Nucleus accumbens (tissue), 56 donors: ENCODE data around the gene BAIAP2L2.
"Not testable (repeated sequence)": the region's sequence is repeated elsewhere in the genome, so short reads cannot be mapped to it uniquely, and the experiment has no call there.

ENCODE experiments used
- DNase-seq, 56 donors: peaks; one replicate each; lab custom pipeline; 2025; lab: John Stamatoyannopoulos, UW

The BAIAP2L2 gene

GRCh38 chr22:38129856-38130255 is 19.4 kb upstream of the BAIAP2L2 start:
- no peak for DNase-seq

GRCh38 chr22:38129021-38129420 is 18.5 kb upstream of the BAIAP2L2 start:
- no peak for DNase-seq

GRCh38 chr22:38127869-38128268 is 17.4 kb upstream of the BAIAP2L2 start:
- DNase-seq, result no peak

GRCh38 chr22:38126928-38127668 is 16.6 kb upstream of the BAIAP2L2 start:
- DNase-seq, result no peak

- peak in 8 of 56 donors; percentile 6 to 45 (median 26) for DNase-seq
These were observed 15.3 kb upstream of the BAIAP2L2 start for GRCh38 chr22:38125751-38126201.

GRCh38 chr22:38125038-38125610 is 14.6 kb upstream of the BAIAP2L2 start:
- no peak for DNase-seq

GRCh38 chr22:38124236-38124974 is 13.9 kb upstream of the BAIAP2L2 start:
- no peak for DNase-seq

GRCh38 chr22:38122616-38123015 is 12.1 kb upstream of the BAIAP2L2 start:
- DNase-seq, result no peak

- DNase-seq, result no peak
These were observed 10.1 kb upstream of the BAIAP2L2 start for GRCh38 chr22:38120359-38121110.

GRCh38 chr22:38118747-38119146 is 8.3 kb upstream of the BAIAP2L2 start:
- not testable (repeated sequence) for DNase-seq

GRCh38 chr22:38118182-38118581 is 7.7 kb upstream of the BAIAP2L2 start:
- DNase-seq, result no peak

GRCh38 chr22:38117556-38117955 is 7.1 kb upstream of the BAIAP2L2 start:
- not testable (repeated sequence) for DNase-seq

- DNase-seq, result no peak
These were observed 5.1 kb upstream of the BAIAP2L2 start for GRCh38 chr22:38115423-38116205.

GRCh38 chr22:38114484-38115398 is 4.3 kb upstream of the BAIAP2L2 start:
- peak in 53 of 56 donors; percentile 17 to 90 (median 67) for DNase-seq

- DNase-seq, result no peak
These were observed 1.9 kb upstream of the BAIAP2L2 start for GRCh38 chr22:38112381-38112780.

GRCh38 chr22:38111925-38112355 is 1.5 kb upstream of the BAIAP2L2 start:
- DNase-seq, result no peak

GRCh38 chr22:38110863-38111852 is 674 bp upstream of the BAIAP2L2 start:
- DNase-seq, result no peak
